Spleen (tissue), 7 donors: ENCODE data around the gene SPATA4.
"Not testable (repeated sequence)": the region's sequence is repeated elsewhere in the genome, so short reads cannot be mapped to it uniquely, and the experiment has no call there.

ENCODE experiments used
- POLR2A ChIP-seq, 3 donors: fragments of 450-650 bp; IDR thresholded peaks; one replicate each; pipeline ENCODE4 v1.5.1; 2017; ENCODE audit warnings: antibody characterized with exemption in 3 of 3, mild to moderate bottlenecking in 1 of 3
- TF ChIP-seq, protein P1 (sequence below), 11 experiments: fragments of 200-600 bp in 7 of 11; fragments of 450-650 bp in 4 of 11; sonication (generic) in 4 of 11; IDR thresholded peaks in 8 of 11; conservative IDR thresholded peaks in 3 of 11; 1 replicate in 7 of 11; 2 replicates in 4 of 11; pipeline versions ENCODE4 v1.4.0 to v1.8.0; 2016 to 2021; ENCODE audit warnings: antibody characterized with exemption in 11 of 11, inconsistent platforms in 4 of 11, mild to moderate bottlenecking in 1 of 11
- donor health status: DM: no; HTN: no; CAD: no; lungs with moderate emphysema.
- donor health status: DM: no; HTN: no; CAD: no.
- donor health status: DM: no; HTN: no; CAD: no.

DNA sequence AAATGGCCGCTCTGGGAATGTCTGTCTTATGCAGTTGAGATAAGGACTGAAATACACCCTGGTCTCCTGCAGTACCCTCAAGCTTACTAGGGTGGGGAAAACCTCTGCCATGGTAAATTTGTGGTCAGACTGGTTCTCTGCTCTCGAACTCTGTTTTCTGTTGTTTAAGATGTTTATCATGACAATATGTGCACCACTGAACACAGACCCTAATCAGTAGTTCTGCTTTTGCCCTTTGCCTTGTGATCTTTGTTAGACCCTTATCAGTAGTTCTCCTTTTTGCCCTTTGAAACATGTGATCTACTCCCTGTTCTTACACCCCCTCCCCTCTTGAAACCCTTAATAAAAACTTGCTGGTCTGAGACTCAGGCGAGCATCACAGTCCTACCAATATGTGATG lies 17.0 kb upstream of the SPATA4 start:
- TF ChIP-seq, protein P1, sequence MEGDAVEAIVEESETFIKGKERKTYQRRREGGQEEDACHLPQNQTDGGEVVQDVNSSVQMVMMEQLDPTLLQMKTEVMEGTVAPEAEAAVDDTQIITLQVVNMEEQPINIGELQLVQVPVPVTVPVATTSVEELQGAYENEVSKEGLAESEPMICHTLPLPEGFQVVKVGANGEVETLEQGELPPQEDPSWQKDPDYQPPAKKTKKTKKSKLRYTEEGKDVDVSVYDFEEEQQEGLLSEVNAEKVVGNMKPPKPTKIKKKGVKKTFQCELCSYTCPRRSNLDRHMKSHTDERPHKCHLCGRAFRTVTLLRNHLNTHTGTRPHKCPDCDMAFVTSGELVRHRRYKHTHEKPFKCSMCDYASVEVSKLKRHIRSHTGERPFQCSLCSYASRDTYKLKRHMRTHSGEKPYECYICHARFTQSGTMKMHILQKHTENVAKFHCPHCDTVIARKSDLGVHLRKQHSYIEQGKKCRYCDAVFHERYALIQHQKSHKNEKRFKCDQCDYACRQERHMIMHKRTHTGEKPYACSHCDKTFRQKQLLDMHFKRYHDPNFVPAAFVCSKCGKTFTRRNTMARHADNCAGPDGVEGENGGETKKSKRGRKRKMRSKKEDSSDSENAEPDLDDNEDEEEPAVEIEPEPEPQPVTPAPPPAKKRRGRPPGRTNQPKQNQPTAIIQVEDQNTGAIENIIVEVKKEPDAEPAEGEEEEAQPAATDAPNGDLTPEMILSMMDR (IDR thresholded peaks at IDR 0.05 in 8 of 11, conservative IDR thresholded peaks at IDR 0.05 in 3 of 11), result not testable (repeated sequence)
- not testable (repeated sequence) for TF ChIP-seq POLR2A (IDR thresholded peaks at IDR 0.05)
